Stimulated activated CD4-positive, alpha-beta T cell treated with anti-CD3 and anti-CD28 coated beads, Interleukin-4, amount 100 ng/mL, for 24 hours (primary cell): ENCODE measurements around the gene MRPS35.
A peak's percentile ranks its signal among the peaks of the same experiment; 100 is the strongest.

Source experiments
- DNase-seq: peaks from one replicate; pipeline ENCODE4 v3.0.0-alpha.2; 2020

The MRPS35 gene

DNA sequence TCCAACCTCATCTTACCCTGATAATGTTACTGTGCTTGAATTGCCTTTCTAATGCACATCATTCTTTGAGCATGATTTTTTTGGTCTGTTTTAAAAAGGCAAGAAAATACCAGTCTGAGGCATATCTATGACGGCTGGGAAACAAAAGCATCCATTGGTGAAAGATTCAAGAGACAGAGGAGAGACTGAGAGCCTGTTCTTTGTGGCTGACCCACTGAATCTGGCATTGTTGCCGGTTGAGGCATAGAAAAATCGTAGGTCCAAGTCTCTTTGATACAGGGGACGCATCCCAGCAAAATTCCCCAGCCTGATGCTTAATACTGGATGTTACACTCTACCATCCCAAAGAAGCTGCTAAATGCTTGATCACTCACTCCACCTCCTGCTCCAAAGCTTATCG, 66.5 kb downstream of the MRPS35 start:
- no peak for DNase-seq

DNA sequence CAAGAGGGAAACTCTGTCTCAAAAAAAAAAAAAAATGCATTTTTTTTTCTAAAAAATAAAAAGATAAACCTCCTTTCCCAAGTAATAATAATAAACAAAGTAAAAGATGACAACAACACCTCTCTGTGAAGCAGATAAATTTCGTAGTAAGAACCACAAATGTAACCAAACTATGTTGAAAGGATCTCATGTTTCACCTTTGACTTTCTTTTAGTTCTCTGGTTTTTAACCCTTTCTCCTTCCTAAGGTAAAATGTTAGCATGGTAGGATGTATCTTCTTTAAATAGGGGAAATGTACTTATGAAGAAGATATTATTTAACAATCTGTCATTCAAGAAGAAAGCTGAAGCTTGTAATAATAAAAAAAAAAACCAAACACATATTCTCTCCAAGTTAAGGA, 67.6 kb downstream of the MRPS35 start:
- DNase-seq = no peak

DNA sequence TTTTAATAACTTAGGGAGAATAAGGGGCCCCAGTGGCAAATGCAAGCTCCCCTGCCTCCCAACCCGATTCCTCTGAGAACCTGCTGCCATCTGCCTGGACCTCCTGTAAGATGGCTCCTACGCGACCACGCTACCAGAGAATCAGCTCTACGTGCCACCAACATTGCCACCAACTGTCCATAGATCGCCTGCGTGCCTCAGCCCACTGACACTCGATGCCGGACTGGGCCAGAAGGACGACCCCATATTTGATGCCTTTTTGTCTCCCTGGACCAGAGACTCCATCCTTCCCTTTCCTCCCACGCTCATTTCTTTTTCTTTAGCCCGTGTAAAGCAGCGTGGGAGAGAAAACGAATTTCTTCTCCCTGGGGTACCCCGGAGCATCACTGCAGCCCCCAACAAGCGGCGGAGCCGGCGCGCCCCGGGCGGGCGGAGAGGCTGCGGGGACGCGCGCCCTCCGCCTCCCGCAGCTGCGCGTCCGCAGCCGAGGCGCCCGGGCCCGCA, 68.8 kb downstream of the MRPS35 start:
- DNase-seq = peak; percentile 9

DNA sequence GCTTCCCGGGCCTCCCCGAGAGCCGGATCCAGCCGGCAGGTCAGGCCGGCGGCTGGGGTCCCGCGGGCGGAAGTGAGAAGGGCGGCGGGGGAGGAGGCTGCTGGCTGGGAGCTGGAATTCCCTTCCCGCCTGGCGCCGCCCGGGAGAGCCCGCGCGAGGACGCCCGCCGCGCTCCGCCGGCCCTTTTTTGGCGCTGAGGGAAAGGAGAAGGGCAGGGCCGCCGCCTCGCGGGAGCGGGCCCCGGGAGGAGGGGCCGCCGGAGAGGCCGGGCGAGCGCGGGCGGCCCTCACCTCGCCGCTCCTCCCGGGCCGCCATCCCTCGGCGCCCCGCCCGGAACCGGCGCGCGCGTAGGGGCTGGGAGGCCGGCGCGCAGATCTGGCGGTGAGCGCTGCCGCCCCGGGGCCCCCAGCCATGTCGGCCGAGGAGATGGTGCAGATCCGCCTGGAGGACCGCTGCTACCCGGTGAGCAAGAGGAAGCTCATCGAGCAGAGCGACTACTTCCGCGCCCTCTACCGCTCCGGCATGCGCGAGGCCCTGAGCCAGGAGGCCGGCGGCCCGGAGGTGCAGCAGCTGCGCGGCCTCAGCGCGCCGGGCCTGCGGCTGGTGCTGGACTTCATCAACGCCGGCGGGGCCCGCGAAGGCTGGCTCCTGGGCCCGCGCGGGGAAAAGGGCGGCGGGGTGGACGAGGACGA, 69.4 kb downstream of the MRPS35 start, which contains the start of the genes KLHL42 and MANSC4:
KLHL42 (plus strand) TSS at position 314 of the 692 bp plus-strand sequence; CDS start at position 412, 98 bp downstream.
MANSC4 (minus strand) TSS at position 317 of the 692 bp plus-strand sequence. CDS start 8,960 bp downstream, outside the sequence.
- DNase-seq = peak; percentile 66

DNA sequence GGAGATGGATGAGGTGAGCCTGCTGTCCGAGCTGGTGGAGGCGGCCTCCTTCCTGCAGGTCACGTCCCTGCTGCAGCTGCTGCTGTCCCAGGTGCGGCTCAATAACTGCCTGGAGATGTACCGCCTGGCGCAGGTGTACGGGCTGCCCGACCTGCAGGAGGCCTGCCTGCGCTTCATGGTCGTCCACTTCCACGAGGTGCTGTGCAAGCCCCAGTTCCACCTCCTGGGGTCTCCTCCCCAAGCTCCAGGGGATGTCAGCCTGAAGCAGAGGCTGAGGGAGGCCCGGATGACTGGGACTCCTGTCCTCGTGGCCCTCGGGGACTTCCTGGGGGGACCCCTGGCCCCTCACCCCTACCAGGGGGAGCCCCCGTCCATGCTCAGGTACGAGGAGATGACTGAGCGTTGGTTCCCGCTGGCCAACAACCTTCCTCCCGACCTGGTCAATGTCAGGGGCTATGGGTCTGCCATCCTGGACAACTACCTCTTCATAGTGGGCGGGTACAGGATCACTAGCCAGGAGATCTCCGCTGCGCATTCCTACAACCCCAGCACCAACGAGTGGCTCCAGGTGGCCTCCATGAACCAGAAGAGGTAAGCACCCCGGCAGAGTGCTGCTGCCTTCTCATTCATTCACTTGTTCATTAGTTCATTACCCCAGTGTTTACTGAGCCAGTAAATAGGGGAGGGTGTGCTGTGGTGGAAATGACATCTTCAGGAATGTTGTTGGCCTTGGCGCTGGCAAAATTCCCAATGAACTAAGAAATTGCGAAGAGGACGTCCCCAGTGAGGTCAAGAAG, 70.2 kb downstream of the MRPS35 start:
- peak; percentile 23 for DNase-seq

DNA sequence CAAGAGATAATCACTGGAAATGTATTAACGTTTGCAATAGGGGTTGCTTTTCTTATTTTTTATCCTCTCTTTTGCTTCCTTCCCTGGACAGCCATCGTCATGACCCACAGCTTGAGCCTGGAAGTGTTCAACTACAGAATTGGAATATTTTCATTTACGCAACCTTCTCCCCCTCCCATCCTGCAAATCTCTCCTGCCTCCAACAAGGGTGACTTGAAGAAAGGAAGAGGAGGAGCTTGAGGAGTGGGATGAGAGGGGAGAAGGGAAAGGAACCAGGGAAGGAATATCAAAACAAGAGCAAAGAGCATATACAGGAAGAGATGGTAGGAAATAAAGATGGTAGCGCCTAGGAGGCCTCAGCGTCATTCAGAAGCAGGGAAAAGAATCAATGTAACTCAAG, 71.0 kb downstream of the MRPS35 start:
- no peak for DNase-seq

DNA sequence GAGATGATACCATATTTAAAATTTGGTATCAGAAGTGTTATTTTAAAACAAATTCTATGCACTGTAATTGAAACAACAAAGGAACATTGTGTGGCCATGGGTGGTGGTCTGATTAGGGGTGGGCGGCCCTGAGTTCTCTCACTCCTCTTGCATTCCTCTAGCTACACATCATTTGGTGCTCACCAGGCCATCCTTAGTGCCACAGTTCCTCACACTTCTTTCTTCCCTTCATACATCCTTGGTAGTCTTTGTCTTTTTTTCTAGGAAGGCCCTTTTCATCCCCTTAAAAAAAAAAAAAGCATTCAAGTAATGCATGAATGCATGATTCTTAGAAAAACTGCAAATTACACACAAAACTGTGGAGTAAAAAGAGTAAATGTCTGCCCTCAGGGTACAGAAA, 71.8 kb downstream of the MRPS35 start:
- DNase-seq = no peak

DNA sequence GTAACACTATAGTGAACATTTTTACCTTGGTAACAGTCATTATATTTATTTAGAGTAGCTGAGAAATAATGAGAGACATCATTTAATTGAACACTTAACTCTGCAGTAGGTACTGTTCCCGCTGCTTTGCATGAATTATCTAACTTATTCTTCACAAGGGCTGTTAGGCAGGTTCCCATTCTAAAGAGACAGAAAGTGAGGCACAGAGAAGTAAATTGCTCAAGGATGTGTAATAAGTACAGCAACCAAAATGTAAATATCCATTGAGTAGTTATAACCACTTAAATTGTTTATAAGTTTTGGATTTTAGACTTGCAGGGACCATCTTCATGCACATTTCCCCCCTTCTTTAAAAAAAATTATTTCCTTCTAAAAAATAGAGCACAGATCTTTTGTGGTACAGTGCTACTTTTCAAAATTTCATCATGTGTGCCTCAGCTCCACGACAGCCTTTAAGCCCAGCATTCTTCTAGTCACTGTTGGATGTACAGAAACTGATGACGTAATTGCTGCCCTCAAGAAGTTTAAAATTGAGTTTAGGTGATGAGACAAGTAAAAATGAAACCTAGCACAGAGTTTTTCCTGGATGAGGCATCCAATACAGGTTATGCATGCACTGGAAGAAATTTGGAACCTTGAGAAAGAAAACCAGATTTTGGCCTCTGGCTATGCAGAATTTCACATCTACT, 75.4 kb downstream of the MRPS35 start:
- DNase-seq = no peak

DNA sequence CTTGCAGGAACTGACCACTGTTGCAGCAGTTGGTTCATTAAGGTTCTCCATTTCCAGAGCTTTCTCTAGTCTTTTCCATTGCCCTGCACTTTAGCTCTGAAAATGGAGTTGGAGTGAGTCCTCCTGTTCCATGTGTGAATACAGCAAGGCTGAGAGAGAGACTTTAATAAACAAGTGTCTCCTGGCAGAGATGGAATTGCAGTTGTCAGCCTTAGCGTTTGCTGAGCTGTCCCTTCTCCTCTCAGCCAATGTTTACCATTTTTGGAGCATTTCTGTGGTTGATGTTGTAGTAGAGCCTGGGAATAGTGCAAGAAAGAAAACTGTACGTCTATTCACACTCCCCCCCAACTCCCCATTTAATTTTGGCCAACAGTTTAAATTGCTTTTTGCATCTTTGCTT, 76.9 kb downstream of the MRPS35 start:
- DNase-seq = no peak

DNA sequence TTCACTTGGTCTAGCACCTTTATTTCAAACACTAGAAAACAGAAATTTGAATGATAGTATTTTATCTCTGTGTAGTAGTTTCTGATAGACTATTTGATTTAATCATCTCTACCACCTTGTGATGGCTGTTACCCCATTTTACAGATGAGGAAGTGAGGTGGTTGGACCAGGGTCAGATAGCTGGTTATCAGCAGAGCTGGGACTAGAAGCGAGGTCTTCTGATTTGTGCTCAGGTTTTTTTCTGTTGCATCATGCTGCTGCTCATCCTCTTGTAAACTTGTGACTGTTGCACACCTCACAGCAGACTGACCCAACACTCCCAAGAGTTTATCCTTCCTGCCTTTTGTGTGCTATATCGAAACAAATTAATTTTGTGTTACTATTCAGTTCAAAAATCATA, 79.5 kb downstream of the MRPS35 start:
- no peak for DNase-seq

DNA sequence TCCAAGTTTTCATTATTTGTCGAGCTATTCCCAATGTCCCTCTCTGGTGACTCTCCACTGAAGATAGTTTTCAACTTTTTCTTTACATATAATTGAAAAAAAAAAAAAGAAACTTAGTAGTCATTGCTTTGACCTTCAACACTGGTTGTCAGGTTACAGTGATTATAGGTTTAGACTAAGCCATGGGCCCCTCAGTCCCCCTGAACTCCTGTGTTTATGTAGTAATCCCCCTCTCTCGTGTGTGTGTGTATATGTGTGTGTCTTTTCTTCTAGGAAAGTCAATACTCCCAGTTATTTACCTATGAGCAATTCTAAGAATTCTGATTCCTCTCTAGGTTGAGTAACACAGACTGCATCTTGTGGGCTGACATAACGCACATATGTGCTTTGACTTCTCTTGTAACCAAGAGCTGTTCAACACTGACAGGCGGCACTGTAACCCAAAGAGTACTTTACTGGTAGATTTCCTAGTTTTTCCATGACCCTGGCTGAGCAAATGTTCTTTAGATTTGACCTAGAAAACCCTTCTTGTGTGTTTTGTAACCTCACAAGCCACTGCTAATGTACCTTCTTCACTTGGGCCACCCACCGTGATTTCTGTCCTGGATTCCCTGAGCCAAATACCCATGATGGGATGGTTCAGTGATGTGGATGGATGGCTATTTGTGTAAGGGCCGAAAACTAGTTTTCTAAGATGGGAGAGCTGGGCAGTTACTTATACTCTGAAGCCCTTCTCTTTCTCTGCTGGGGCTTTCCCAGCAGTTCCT, 84.4 kb downstream of the MRPS35 start:
- no peak for DNase-seq

DNA sequence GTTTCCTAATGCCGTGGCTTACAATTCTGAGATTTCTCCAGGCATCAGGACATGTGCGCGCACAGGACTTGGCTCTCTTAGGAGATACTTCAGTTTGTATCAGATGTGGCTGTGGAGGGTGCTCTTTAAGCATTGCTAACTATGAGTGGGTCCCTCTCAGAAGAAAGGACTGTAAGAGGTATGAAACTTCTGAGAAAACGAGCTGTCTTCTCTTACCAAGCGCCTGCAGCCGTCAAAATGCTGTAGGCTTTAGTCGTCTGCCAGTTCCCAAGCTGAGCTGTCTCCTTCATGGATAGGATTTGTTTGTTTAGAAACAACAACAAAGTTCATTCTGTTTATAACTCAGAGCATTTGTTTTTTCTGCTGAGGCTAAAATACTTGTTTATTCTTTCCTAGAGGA, 85.5 kb downstream of the MRPS35 start:
- DNase-seq = no peak

DNA sequence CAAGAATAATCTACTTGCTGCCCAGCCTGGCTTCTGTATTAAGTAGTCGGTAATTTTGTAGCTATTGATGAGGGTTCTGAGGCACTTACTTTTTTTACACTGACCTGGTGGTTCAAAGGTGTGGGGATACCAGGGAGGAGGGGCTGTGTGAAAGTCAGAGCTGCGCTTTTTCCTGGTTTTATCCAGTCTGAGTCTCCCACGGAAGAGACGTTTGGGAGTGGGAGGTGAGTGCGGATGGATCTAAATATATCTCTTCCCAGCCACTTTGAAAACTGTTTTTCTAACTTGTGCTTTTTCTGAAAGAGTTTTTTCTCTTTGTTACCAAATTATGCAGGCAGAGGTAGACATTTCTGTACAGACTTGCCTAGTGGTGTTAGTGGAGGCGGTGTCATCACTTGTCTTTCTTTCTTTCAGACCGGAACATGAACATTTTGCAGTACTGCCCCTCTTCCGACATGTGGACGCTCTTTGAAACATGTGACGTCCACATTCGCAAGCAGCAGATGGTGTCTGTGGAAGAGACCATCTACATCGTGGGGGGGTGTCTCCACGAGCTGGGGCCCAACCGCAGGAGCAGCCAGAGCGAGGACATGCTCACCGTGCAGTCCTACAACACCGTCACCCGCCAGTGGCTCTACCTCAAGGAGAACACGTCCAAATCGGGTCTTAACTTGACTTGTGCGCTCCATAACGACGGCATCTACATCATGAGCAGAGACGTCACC, 86.8 kb downstream of the MRPS35 start:
- no peak for DNase-seq

DNA sequence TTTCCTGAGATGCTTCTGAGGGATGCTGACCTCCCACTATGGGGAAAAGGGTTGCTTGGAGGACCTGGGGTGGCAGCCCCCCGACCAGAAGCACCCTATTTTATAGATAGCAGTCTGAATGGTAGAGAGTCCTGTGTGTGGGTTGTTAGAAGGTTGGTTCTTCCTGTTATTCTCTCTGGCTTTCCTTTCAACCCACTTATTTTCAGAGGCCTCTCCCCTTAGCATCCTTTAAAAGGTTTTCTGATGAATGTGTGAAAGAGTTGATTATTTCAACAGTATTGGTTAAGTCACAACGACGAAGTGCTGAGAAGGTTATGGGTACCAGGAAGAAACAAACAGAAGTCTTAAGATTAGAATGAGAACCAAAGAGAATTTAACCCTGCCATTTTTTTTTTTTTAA, 90.2 kb downstream of the MRPS35 start:
- DNase-seq = no peak

DNA sequence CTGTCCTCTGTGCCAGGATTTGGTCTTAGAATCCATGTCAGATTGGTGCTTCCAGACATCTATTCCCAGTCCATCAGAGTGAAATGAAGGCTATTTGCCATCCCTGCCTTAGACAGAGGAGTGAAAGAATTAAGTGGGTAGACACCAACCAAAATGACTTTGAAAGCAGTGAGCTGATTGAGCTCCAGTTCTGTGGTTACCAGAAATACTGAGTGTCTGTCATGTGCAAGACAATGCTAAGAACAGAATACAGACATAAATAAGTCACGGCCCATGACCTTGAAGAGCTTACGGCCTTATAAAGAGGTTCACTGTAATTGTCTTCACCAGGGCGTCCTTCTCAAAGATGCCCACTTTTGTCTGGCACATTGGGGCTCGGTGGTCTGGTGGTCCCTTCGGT, 91.0 kb downstream of the MRPS35 start:
- DNase-seq = no peak

DNA sequence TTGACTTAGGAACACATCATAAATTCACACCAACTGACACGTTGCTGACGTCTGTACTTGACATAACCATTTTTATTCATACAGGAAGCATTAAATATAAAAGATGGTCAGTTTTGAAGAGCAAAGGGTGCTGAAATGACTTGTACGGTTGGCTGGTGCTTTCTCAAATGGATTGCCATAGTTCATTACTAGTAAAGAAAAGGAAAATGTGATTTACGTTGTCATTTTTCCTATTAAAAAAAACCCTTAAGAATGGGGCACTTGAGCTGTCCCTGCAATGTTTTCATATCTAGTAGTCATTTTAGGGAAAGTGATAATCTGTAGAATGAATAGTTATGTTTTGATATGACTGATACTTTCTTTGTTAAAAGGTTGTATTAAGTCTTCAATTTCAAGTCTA, 91.9 kb downstream of the MRPS35 start:
- no peak for DNase-seq

DNA sequence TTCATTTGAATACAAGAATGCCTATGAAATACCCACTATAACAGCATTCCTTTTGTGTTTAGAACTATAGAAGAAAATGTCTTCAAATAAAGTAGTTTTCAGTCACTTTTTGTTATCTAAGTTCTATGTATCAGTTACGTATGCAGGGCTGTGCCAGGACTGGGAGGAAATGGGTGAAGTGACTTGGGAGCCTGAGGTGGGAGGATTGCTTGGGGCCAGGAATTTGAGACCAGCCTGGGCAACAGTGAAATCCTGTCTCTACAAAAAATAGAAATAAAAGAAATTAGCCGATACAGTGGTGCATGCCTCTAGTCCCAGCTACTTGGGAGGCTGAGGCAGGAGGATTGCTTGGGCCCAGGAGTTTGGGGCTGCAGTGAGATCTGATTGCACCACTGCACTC, 92.3 kb downstream of the MRPS35 start:
- DNase-seq = no peak

DNA sequence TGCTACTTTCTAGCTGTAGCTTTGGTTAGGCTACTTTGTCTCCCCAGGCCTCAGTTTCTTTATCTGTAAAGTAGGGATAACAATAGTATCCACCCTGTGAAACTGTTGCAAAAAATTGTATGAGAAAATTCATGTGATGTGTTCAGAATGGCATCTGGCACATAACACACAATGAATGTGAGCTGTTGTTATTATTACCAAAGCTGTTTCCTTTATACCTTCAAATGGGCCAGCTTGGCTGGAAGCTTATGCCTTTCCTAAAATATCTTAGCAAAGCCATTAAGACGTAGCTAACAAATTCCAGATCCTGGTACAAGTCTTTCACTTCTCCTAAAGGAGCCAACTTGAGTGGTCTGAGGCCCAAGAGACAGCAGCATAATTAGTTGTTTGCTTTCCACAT, 94.6 kb downstream of the MRPS35 start:
- DNase-seq = no peak
